Measurements from ENCODE around the gene NDUFS2. TPM values are rescaled to one million over a fixed set of nuclear protein-coding genes. Genes with fewer than 3 reads are reported as not detected.

NDUFS2 gene
- total and polyA plus RNA-seq, 9 of the 15 experiments (the other 6 are each of a cell fraction or from before 2014, with no cell fraction given) = 70.0 to 176 (median 141) TPM

GRCh38 chr1:161162052-161162451 is 40.1 kb upstream of the NDUFS2 start (continued):
- TF ChIP-seq DMBX1 (CRISPR knock-in tag; IDR thresholded peaks at IDR 0.05; ENCODE audit: borderline replicate concordance) (peak; percentile 17; the same call in 1 of the 2 replicates), RBM34 (IDR thresholded peaks at IDR 0.05; ENCODE audit: borderline replicate concordance, insufficient read depth, low read length) (no peak), ZNF224 (CRISPR knock-in tag; IDR thresholded peaks at IDR 0.05) (no peak), HNRNPUL1 (IDR thresholded peaks at IDR 0.05; ENCODE audit: low read length) (no peak), SMAD4 (CRISPR knock-in tag; conservative IDR thresholded peaks at IDR 0.05) (peak; percentile 73), ZNF253 (CRISPR knock-in tag; conservative IDR thresholded peaks at IDR 0.05) (no peak), ZNF311 (CRISPR knock-in tag; IDR thresholded peaks at IDR 0.05) (no peak), NONO (IDR thresholded peaks at IDR 0.05; ENCODE audit: low read depth in 2 of 2, low read length in 1 of 2) (no peak), ZNF354B (CRISPR knock-in tag; IDR thresholded peaks at IDR 0.05) (no peak), NKRF (IDR thresholded peaks at IDR 0.05; ENCODE audit: borderline replicate concordance) (0 out of 2 replicates have a peak, but pooled peaks have one; percentile 6), L3MBTL2 (IDR thresholded peaks at IDR 0.05) (peak; percentile 59), POLR2AphosphoS2 (IDR thresholded peaks at IDR 0.05; ENCODE audit: low read length) (no peak), ILF3 (IDR thresholded peaks at IDR 0.05; ENCODE audit: borderline replicate concordance) (no peak), SREBF2 (CRISPR knock-in tag; IDR thresholded peaks at IDR 0.05) (no peak), ATF1 (CRISPR knock-in tag; IDR thresholded peaks at IDR 0.05) (no peak), ATF1 (tag; IDR thresholded peaks at IDR 0.05) (0 out of 2 replicates have a peak, but pooled peaks have one; percentile 11), HOXB6 (CRISPR knock-in tag; IDR thresholded peaks at IDR 0.05; ENCODE audit: borderline replicate concordance) (no peak)
- TF ChIP-seq, protein P1, sequence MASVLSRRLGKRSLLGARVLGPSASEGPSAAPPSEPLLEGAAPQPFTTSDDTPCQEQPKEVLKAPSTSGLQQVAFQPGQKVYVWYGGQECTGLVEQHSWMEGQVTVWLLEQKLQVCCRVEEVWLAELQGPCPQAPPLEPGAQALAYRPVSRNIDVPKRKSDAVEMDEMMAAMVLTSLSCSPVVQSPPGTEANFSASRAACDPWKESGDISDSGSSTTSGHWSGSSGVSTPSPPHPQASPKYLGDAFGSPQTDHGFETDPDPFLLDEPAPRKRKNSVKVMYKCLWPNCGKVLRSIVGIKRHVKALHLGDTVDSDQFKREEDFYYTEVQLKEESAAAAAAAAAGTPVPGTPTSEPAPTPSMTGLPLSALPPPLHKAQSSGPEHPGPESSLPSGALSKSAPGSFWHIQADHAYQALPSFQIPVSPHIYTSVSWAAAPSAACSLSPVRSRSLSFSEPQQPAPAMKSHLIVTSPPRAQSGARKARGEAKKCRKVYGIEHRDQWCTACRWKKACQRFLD (CRISPR knock-in tag; IDR thresholded peaks at IDR 0.05) = no peak
- TF ChIP-seq, protein P2, sequence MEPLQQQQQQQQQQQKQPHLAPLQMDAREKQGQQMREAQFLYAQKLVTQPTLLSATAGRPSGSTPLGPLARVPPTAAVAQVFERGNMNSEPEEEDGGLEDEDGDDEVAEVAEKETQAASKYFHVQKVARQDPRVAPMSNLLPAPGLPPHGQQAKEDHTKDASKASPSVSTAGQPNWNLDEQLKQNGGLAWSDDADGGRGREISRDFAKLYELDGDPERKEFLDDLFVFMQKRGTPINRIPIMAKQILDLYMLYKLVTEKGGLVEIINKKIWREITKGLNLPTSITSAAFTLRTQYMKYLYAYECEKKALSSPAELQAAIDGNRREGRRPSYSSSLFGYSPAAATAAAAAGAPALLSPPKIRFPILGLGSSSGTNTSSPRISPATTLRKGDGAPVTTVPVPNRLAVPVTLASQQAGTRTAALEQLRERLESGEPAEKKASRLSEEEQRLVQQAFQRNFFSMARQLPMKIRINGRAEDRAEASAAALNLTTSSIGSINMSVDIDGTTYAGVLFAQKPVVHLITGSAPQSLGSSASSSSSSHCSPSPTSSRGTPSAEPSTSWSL (CRISPR knock-in tag; IDR thresholded peaks at IDR 0.05; ENCODE audit: borderline replicate concordance) = no peak
